PFSK-1 (cell line): ENCODE data around the gene DYRK2.

Experiments
- FOXP2 ChIP-seq: optimal IDR thresholded peaks from 2 replicates; pipeline ENCODE3; 2011; ENCODE audit warnings: borderline replicate concordance, control low read depth, inconsistent platforms; ENCODE audit not compliant: insufficient read depth; ENCODE audit errors: extremely low read length, extremely low read depth
- POLR2AphosphoS5 ChIP-seq: IDR thresholded peaks from 2 replicates; pipeline ENCODE4 v1.6.1; 2012; ENCODE audit warnings: low read depth, mild to moderate bottlenecking, control low read depth, low read length, moderate library complexity
- SIN3A ChIP-seq: IDR thresholded peaks from 2 replicates; pipeline ENCODE4 v1.6.1; 2012; ENCODE audit warnings: mild to moderate bottlenecking, low read length, moderate library complexity, borderline replicate concordance; ENCODE audit not compliant: insufficient read depth
- TAF1 ChIP-seq: IDR thresholded peaks from 2 replicates; pipeline ENCODE4 v1.6.1; 2012; ENCODE audit warnings: low read length, control low read depth, borderline replicate concordance; ENCODE audit not compliant: insufficient read depth
- TF ChIP-seq, protein P1 (sequence below), 2 experiments: IDR thresholded peaks; 2 replicates each; pipeline versions ENCODE4 v1.6.1 to v1.8.0; 2011 to 2012; ENCODE audit warnings: low read depth in 2 of 2, low read length in 2 of 2, control low read depth in 1 of 2, inconsistent platforms in 1 of 2, mild to moderate bottlenecking in 1 of 2, moderate library complexity in 1 of 2; ENCODE audit not compliant: insufficient read depth in 1 of 2

GRCh38 chr12:67633024-67633610, 15.4 kb upstream of the DYRK2 start:
- TF ChIP-seq TAF1: no peak
- TF ChIP-seq POLR2AphosphoS5: no peak
- no peak for TF ChIP-seq SIN3A
- TF ChIP-seq, protein P1, sequence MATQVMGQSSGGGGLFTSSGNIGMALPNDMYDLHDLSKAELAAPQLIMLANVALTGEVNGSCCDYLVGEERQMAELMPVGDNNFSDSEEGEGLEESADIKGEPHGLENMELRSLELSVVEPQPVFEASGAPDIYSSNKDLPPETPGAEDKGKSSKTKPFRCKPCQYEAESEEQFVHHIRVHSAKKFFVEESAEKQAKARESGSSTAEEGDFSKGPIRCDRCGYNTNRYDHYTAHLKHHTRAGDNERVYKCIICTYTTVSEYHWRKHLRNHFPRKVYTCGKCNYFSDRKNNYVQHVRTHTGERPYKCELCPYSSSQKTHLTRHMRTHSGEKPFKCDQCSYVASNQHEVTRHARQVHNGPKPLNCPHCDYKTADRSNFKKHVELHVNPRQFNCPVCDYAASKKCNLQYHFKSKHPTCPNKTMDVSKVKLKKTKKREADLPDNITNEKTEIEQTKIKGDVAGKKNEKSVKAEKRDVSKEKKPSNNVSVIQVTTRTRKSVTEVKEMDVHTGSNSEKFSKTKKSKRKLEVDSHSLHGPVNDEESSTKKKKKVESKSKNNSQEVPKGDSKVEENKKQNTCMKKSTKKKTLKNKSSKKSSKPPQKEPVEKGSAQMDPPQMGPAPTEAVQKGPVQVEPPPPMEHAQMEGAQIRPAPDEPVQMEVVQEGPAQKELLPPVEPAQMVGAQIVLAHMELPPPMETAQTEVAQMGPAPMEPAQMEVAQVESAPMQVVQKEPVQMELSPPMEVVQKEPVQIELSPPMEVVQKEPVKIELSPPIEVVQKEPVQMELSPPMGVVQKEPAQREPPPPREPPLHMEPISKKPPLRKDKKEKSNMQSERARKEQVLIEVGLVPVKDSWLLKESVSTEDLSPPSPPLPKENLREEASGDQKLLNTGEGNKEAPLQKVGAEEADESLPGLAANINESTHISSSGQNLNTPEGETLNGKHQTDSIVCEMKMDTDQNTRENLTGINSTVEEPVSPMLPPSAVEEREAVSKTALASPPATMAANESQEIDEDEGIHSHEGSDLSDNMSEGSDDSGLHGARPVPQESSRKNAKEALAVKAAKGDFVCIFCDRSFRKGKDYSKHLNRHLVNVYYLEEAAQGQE (IDR thresholded peaks at IDR 0.05; ENCODE audit: insufficient read depth in 1 of 2, low read depth in 2 of 2, low read length in 2 of 2): no peak
- TF ChIP-seq FOXP2: no peak
